ENCODE data around the gene LGALS12. TPM values are rescaled to one million over a fixed set of nuclear protein-coding genes. Genes with fewer than 3 reads are reported as not detected.

LGALS12 gene
- total RNA-seq, 1 experiment from 2014 or later = not detected

- H3K27me3 ChIP-seq (replicated peaks; ENCODE audit: control insufficient read depth, insufficient read depth, low read length) = no peaks in the 10 kb centered on the region
- no TSS peak for BruUV-seq (replicated peaks)
- Mint-ChIP-seq H3K27me3 (ENCODE audit: insufficient read depth, unreplicated experiment) (no peaks in the 10 kb centered on the region), H3K36me3 (ENCODE audit: insufficient read depth, unreplicated experiment) (no peaks in the 10 kb centered on the region), H3K9me3 (ENCODE audit: unreplicated experiment) (peaks cover 14% of the 10 kb centered on the region), H3K4me3 (ENCODE audit: unreplicated experiment) (no peak overlapping the region), H3K27ac (ENCODE audit: unreplicated experiment) (no peak overlapping the region), H3K4me1 (ENCODE audit: low read depth, unreplicated experiment) (no peaks in the 10 kb centered on the region)
- intact Hi-C loops (cut with micrococcal nuclease; ENCODE audit: unreplicated experiment) = no loop called here
- peaks cover 7% of the 10 kb centered on the region for H3K4me1 ChIP-seq
- no peak for TF ChIP-seq CTCF (IDR thresholded peaks at IDR 0.05; ENCODE audit: insufficient read depth in 1 of 2, low read depth in 1 of 2, low read length in 1 of 2, severe bottlenecking in 1 of 2, unreplicated experiment in 1 of 2)
- ChIA-PET POLR2A (no interaction called here), CTCF (interaction anchor here (1.2 to 2.5 kb wide), 4 partner anchors 14 to 86 kb away, joined by 4 to 22 read pairs (median 12); partner anchors contain the start of gene PLAAT5)
- no peaks in the 10 kb centered on the region for H3K9me3 ChIP-seq
- H3K4me3 ChIP-seq (ENCODE audit: low read depth, low read length) = no peak overlapping the region
- no peaks in the 10 kb centered on the region for H3K36me3 ChIP-seq (ENCODE audit: control insufficient read depth, insufficient read depth, low read length)
- no peak for DNase-seq
Measured at GRCh38 chr11:63507511-63507910, 1.6 kb downstream of the LGALS12 start.

- BruUV-seq (replicated peaks) = no TSS peak
- Mint-ChIP-seq H3K27me3 (ENCODE audit: insufficient read depth, unreplicated experiment) (no peaks in the 10 kb centered on the region), H3K9me3 (ENCODE audit: unreplicated experiment) (peaks cover 9% of the 10 kb centered on the region), H3K4me3 (ENCODE audit: unreplicated experiment) (no peak overlapping the region), H3K4me1 (ENCODE audit: low read depth, unreplicated experiment) (no peaks in the 10 kb centered on the region), H3K27ac (ENCODE audit: unreplicated experiment) (no peak overlapping the region), H3K36me3 (ENCODE audit: insufficient read depth, unreplicated experiment) (no peaks in the 10 kb centered on the region)
- Histone ChIP-seq H3K4me1 (peaks cover 7% of the 10 kb centered on the region), H3K27me3 (replicated peaks; ENCODE audit: control insufficient read depth, insufficient read depth, low read length) (no peaks in the 10 kb centered on the region), H3K9me3 (no peaks in the 10 kb centered on the region), H3K4me3 (ENCODE audit: low read depth, low read length) (no peak overlapping the region), H3K36me3 (ENCODE audit: control insufficient read depth, insufficient read depth, low read length) (no peaks in the 10 kb centered on the region)
- TF ChIP-seq CTCF (IDR thresholded peaks at IDR 0.05; ENCODE audit: insufficient read depth in 1 of 2, low read depth in 1 of 2, low read length in 1 of 2, severe bottlenecking in 1 of 2, unreplicated experiment in 1 of 2) = peak; percentile 62 to 92
- ChIA-PET POLR2A (interaction anchor here (1.0 kb wide), 1 partner anchor 29 kb away, joined by 3 read pairs; no protein-coding TSS in a partner anchor), CTCF (interaction anchor here (0.6 to 2.5 kb wide), 7 partner anchors 13 to 228 kb away, joined by 4 to 22 read pairs (median 4); partner anchors contain the start of gene PLAAT5)
- peak; percentile 77 to 82 for DNase-seq
- intact Hi-C loops (cut with micrococcal nuclease; ENCODE audit: unreplicated experiment) = loop anchor here (1.0 kb wide), 1 partner anchor 29 kb away; no protein-coding TSS in a partner anchor
Measured at GRCh38 chr11:63508009-63508408, 2.1 kb downstream of the LGALS12 start.

- no peak overlapping the region for H3K4me3 Mint-ChIP-seq (ENCODE audit: unreplicated experiment)
- ChIA-PET POLR2A (interaction anchor here (1.0 kb wide), 1 partner anchor 30 kb away, joined by 3 read pairs; no protein-coding TSS in a partner anchor), CTCF (interaction anchor here (0.6 to 2.5 kb wide), 7 partner anchors 12 to 227 kb away, joined by 4 to 22 read pairs (median 4); partner anchors contain the start of gene PLAAT5)
- intact Hi-C loops (cut with micrococcal nuclease; ENCODE audit: unreplicated experiment) = loop anchor here (1.0 kb wide), 1 partner anchor 29 kb away; no protein-coding TSS in a partner anchor
- Histone ChIP-seq H3K4me1 (peaks cover 7% of the 10 kb centered on the region), H3K9me3 (no peaks in the 10 kb centered on the region), H3K36me3 (ENCODE audit: control insufficient read depth, insufficient read depth, low read length) (no peaks in the 10 kb centered on the region), H3K27me3 (replicated peaks; ENCODE audit: control insufficient read depth, insufficient read depth, low read length) (no peaks in the 10 kb centered on the region), H3K4me3 (ENCODE audit: low read depth, low read length) (no peak overlapping the region)
- DNase-seq = no peak
- no peaks in the 10 kb centered on the region for H3K36me3 Mint-ChIP-seq (ENCODE audit: insufficient read depth, unreplicated experiment)
- H3K27me3 Mint-ChIP-seq (ENCODE audit: insufficient read depth, unreplicated experiment) = no peaks in the 10 kb centered on the region
- no TSS peak for BruUV-seq (replicated peaks)
- H3K27ac Mint-ChIP-seq (ENCODE audit: unreplicated experiment) = no peak overlapping the region
- no peak for TF ChIP-seq CTCF (IDR thresholded peaks at IDR 0.05; ENCODE audit: insufficient read depth in 1 of 2, low read depth in 1 of 2, low read length in 1 of 2, severe bottlenecking in 1 of 2, unreplicated experiment in 1 of 2)
- no peaks in the 10 kb centered on the region for H3K4me1 Mint-ChIP-seq (ENCODE audit: low read depth, unreplicated experiment)
- H3K9me3 Mint-ChIP-seq (ENCODE audit: unreplicated experiment) = peaks cover 2% of the 10 kb centered on the region
Measured at GRCh38 chr11:63508745-63509144, 2.9 kb downstream of the LGALS12 start.

Measured in Caco-2 (cell line).